H9 (cell line): ENCODE results near the gene CPO. TPM values are rescaled to one million over a fixed set of nuclear protein-coding genes. Genes with fewer than 3 reads are reported as not detected.
A peak's percentile ranks its signal among the peaks of the same experiment; 100 is the strongest.

Experiments used
- DNase-seq: peaks from one replicate; pipeline ENCODE4 v3.0.0-alpha.2; 2017
- H2AFZ ChIP-seq: one replicate; pipeline ENCODE4 v1.6.1; 2013; ENCODE audit warnings: mild to moderate bottlenecking, low read length, control low read depth, moderate library complexity
- H2AK5ac ChIP-seq: 2 replicates; pipeline ENCODE4 v1.6.1; 2013; ENCODE audit warnings: low read length, control low read depth, mixed read lengths; ENCODE audit not compliant: insufficient read length
- H2BK120ac ChIP-seq: one replicate; pipeline ENCODE4 v1.6.1; 2013; ENCODE audit warnings: low read depth, mild to moderate bottlenecking, low read length, control low read depth, inconsistent platforms; ENCODE audit not compliant: poor library complexity, severe bottlenecking
- H2BK12ac ChIP-seq: 2 replicates; pipeline ENCODE4 v1.6.1; 2013; ENCODE audit warnings: low read length, control low read depth, mixed read lengths, low read depth; ENCODE audit not compliant: insufficient read length
- H2BK15ac ChIP-seq: 2 replicates; pipeline ENCODE4 v1.6.1; 2013; ENCODE audit warnings: low read depth, low read length, control low read depth
- H2BK20ac ChIP-seq: one replicate; pipeline ENCODE4 v1.6.1; 2013; ENCODE audit warnings: low read depth, mild to moderate bottlenecking, low read length, control low read depth, inconsistent platforms; ENCODE audit not compliant: poor library complexity, severe bottlenecking
- H2BK5ac ChIP-seq: 2 replicates; pipeline ENCODE4 v1.6.1; 2013; ENCODE audit warnings: low read length, control low read depth, mixed read lengths; ENCODE audit not compliant: insufficient read length
- H3K14ac ChIP-seq: 2 replicates; pipeline ENCODE4 v1.6.1; 2013; ENCODE audit warnings: low read length, control low read depth; ENCODE audit not compliant: insufficient read depth
- H3K18ac ChIP-seq: 2 replicates; pipeline ENCODE4 v1.6.1; 2013; ENCODE audit warnings: low read depth, mild to moderate bottlenecking, mixed read lengths, low read length, control low read depth; ENCODE audit not compliant: insufficient read length
- H3K23ac ChIP-seq: 2 replicates; pipeline ENCODE4 v1.6.1; 2013; ENCODE audit warnings: low read length, control low read depth, mixed read lengths, low read depth; ENCODE audit not compliant: insufficient read length
- H3K23me2 ChIP-seq: 2 replicates; pipeline ENCODE4 v1.6.1; 2013; ENCODE audit warnings: low read depth, mild to moderate bottlenecking, mixed read lengths, low read length, control low read depth; ENCODE audit not compliant: insufficient read length, poor library complexity, severe bottlenecking
- H3K27ac ChIP-seq: 2 replicates; pipeline ENCODE4 v1.5.1; 2013; ENCODE audit warnings: low read length, control low read depth, mixed read lengths, low read depth; ENCODE audit not compliant: insufficient read length
- H3K27me3 ChIP-seq: 2 replicates; pipeline ENCODE4 v1.6.1; 2013; ENCODE audit warnings: low read length, control low read depth, inconsistent platforms; ENCODE audit not compliant: insufficient read depth
- H3K4ac ChIP-seq: 2 replicates; pipeline ENCODE4 v1.6.1; 2013; ENCODE audit warnings: low read depth, mild to moderate bottlenecking, control low read depth, inconsistent platforms, low read length, moderate library complexity
- H3K4me1 ChIP-seq: 2 replicates; pipeline ENCODE4 v1.6.1; 2013; ENCODE audit warnings: low read length, control low read depth, inconsistent platforms; ENCODE audit not compliant: insufficient read depth
- H3K4me2 ChIP-seq: 2 replicates; pipeline ENCODE4 v1.6.1; 2013; ENCODE audit warnings: low read length, control low read depth, mixed read lengths; ENCODE audit not compliant: insufficient read length, insufficient read depth
- H3K56ac ChIP-seq: 2 replicates; pipeline ENCODE4 v1.6.1; 2013; ENCODE audit warnings: low read depth, mild to moderate bottlenecking, mixed read lengths, low read length, control low read depth; ENCODE audit not compliant: insufficient read length
- H3K79me1 ChIP-seq: 2 replicates; pipeline ENCODE4 v1.6.1; 2013; ENCODE audit warnings: low read depth, mild to moderate bottlenecking, moderate library complexity, low read length, control low read depth, inconsistent platforms; ENCODE audit not compliant: insufficient read depth, poor library complexity, severe bottlenecking
- H3K79me2 ChIP-seq: 2 replicates; pipeline ENCODE4 v1.6.1; 2013; ENCODE audit warnings: low read length, control low read depth, inconsistent platforms; ENCODE audit not compliant: insufficient read depth
- H3K9ac ChIP-seq: 2 replicates; pipeline ENCODE4 v1.6.1; 2013; ENCODE audit warnings: low read length, control low read depth, mixed read lengths; ENCODE audit not compliant: insufficient read length; ENCODE audit errors: extremely low read depth
- H3K9me3 ChIP-seq: one replicate; pipeline ENCODE4 v1.6.1; 2013; ENCODE audit warnings: low read depth, low read length, inconsistent platforms; ENCODE audit not compliant: control insufficient read depth
- H3T11ph ChIP-seq: one replicate; pipeline ENCODE4 v1.6.1; 2013; ENCODE audit warnings: mild to moderate bottlenecking, low read length, control low read depth, inconsistent platforms
- H4K20me1 ChIP-seq: one replicate; pipeline ENCODE4 v1.6.1; 2013; ENCODE audit not compliant: control insufficient read depth, insufficient read length, insufficient read depth
- H4K5ac ChIP-seq: 2 replicates; pipeline ENCODE4 v1.6.1; 2013; ENCODE audit warnings: low read depth, mild to moderate bottlenecking, mixed read lengths, low read length, control low read depth; ENCODE audit not compliant: insufficient read length
- H4K8ac ChIP-seq: replicated peaks from 2 replicates; pipeline ENCODE4 v1.6.1; 2013; ENCODE audit warnings: low read length, control low read depth, mixed read lengths, low read depth; ENCODE audit not compliant: insufficient read length
- H4K91ac ChIP-seq: 2 replicates; pipeline ENCODE4 v1.6.1; 2013; ENCODE audit warnings: low read depth, mild to moderate bottlenecking, moderate library complexity, mixed read lengths, low read length, control low read depth; ENCODE audit not compliant: insufficient read length
- H3K27ac Mint-ChIP-seq, 3 experiments: 2 replicates in 2 of 3; 3 replicates in 1 of 3; pipeline ENCODE4 v1.8.0; 2020 to 2021; ENCODE audit warnings: mixed read lengths in 3 of 3, mild to moderate bottlenecking in 1 of 3, moderate library complexity in 1 of 3
- H3K27me3 Mint-ChIP-seq: 2 replicates; pipeline ENCODE4 v1.8.0; 2021; ENCODE audit warnings: low read depth, mild to moderate bottlenecking, moderate library complexity, mixed read lengths
- H3K36me3 Mint-ChIP-seq, 3 experiments: 2 replicates in 2 of 3; 3 replicates in 1 of 3; pipeline ENCODE4 v1.8.0; 2020 to 2021; ENCODE audit warnings: low read depth in 3 of 3, mixed read lengths in 3 of 3; ENCODE audit not compliant: insufficient read depth in 1 of 3
- H3K4me1 Mint-ChIP-seq, 2 experiments: 2 replicates each; pipeline ENCODE4 v1.8.0; 2020; ENCODE audit warnings: mixed read lengths in 2 of 2
- H3K4me3 Mint-ChIP-seq, 2 experiments: 2 replicates in 1 of 2; 3 replicates in 1 of 2; pipeline ENCODE4 v1.8.0; 2020 to 2021; ENCODE audit warnings: mild to moderate bottlenecking in 2 of 2, mixed read lengths in 2 of 2, moderate library complexity in 1 of 2
- H3K9me3 Mint-ChIP-seq, 2 experiments: 2 replicates in 1 of 2; 3 replicates in 1 of 2; pipeline ENCODE4 v1.8.0; 2020; ENCODE audit warnings: mild to moderate bottlenecking in 2 of 2, mixed read lengths in 2 of 2, moderate library complexity in 1 of 2
- WGBS: extraction: QIAGEN DNeasy Blood & Tissue Kit; methylation state at CpG from one replicate; pipeline ENCODE4 v1.1.7; 2013; ENCODE audit warnings: missing lambda C conversion rate, low lambda C conversion rate, mixed read lengths; ENCODE audit not compliant: insufficient read length; ENCODE audit errors: extremely low coverage; 5-methylcytosine and 5-hydroxymethylcytosine counted together
- total RNA-seq: library from RNA; stranded (reverse); gene quantifications from 2 replicates; pipeline ENCODE4 v1.2.1, GENCODE V29; 2021
- TF ChIP-seq, protein P1 (sequence below): fragments of 200-600 bp; sonication (generic); conservative IDR thresholded peaks from 3 replicates; pipeline ENCODE4 v1.8.0; 2021; ENCODE audit warnings: antibody characterized with exemption, mild to moderate bottlenecking

Gene CPO
- total RNA-seq, 1 experiment from 2014 or later, result 0.68 TPM

DNA sequence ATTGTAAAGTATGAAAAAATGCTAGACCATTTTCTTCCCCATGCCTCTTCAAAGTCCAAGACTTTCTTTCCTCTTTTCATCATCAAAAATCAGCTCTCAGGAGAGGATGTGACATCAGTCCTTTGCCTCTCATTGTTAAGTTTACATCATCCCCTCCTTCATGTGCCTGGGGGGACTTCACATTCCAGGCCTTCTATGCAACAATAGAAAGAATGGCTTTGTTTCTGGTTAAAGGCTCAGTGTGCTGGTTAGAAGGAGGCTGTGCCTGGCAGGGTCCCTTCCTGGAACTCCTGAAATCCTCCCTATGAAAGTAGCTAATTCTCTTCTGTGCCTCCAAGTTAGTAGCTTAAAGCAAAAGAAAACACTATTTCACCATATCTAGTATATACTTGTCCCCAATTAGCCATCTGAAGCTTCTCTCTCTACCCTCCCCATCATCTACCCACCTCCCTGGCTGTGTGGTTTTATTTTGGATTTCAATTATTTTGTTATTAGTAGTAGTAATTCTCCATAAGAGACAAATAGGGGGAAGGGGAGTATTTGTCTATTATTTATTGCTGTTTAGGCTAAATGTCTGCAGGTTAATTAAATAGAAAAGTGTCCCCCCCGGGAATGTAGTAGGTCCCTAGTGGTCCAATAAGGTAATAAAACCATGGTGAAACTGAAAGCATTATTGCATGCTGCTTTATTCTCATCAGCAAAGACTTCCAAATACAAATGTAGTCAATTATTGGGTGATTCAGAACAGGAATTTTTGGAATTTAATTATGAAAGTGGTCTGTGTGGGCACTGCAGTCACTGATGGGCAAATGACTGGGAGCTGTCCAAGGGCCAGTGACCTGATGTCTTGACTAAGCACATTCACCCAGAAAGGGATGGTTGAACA, 69.0 kb downstream of the CPO start:
- Histone ChIP-seq H3K27ac (peak overlapping the region; percentile 90), H2BK20ac (peak overlapping the region; percentile 65), H3K14ac (peak overlapping the region; percentile 76; the same call in 1 of the 2 replicates), H3K9me3 (no peaks in the 10 kb centered on the region), H2AFZ (no peak overlapping the region), H4K20me1 (no peaks in the 10 kb centered on the region), H3K4me2 (no peak overlapping the region), H3K4me1 (peaks cover 11% of the 10 kb centered on the region; the same call in 1 of the 2 replicates), H2BK12ac (no peak overlapping the region), H2AK5ac (peak overlapping the region; percentile 16), H4K5ac (no peak overlapping the region), H4K91ac (no peak overlapping the region), H3K18ac (peak overlapping the region; percentile 79), H3K4ac (no peak overlapping the region; the same call in 1 of the 2 replicates), H4K8ac (no peak overlapping the region), H2BK15ac (no peak overlapping the region), H2BK5ac (no peak overlapping the region), H3K79me2 (no peaks in the 10 kb centered on the region), H2BK120ac (peak overlapping the region; percentile 86), H3T11ph (peak overlapping the region; percentile 86), H3K79me1 (no peaks in the 10 kb centered on the region), H3K9ac (no peak overlapping the region), H3K23ac (no peak overlapping the region), H3K23me2 (no peaks in the 10 kb centered on the region), H3K56ac (no peak overlapping the region), H3K27me3 (no peaks in the 10 kb centered on the region)
- DNase-seq, result peak; percentile 72
- no peak overlapping the region for H3K4me3 Mint-ChIP-seq
- peaks cover 38 to 46% of the 10 kb centered on the region in 2 experiments for H3K4me1 Mint-ChIP-seq
- H3K27me3 Mint-ChIP-seq, result no peaks in the 10 kb centered on the region
- TF ChIP-seq, protein P1, sequence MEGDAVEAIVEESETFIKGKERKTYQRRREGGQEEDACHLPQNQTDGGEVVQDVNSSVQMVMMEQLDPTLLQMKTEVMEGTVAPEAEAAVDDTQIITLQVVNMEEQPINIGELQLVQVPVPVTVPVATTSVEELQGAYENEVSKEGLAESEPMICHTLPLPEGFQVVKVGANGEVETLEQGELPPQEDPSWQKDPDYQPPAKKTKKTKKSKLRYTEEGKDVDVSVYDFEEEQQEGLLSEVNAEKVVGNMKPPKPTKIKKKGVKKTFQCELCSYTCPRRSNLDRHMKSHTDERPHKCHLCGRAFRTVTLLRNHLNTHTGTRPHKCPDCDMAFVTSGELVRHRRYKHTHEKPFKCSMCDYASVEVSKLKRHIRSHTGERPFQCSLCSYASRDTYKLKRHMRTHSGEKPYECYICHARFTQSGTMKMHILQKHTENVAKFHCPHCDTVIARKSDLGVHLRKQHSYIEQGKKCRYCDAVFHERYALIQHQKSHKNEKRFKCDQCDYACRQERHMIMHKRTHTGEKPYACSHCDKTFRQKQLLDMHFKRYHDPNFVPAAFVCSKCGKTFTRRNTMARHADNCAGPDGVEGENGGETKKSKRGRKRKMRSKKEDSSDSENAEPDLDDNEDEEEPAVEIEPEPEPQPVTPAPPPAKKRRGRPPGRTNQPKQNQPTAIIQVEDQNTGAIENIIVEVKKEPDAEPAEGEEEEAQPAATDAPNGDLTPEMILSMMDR, result peak; percentile 72
- H3K27ac Mint-ChIP-seq, result peak overlapping the region; percentile 3 to 94 (median 78)
- peaks cover 4 to 13% of the 10 kb centered on the region in 2 experiments; a peak in 4 of 5 replicates for H3K9me3 Mint-ChIP-seq
- peaks cover 4 to 7% (median 5%) of the 10 kb centered on the region in 3 experiments; a peak in 5 of 7 replicates for H3K36me3 Mint-ChIP-seq
- WGBS, result no CpG with 5 or more reads among the region's 1 CpG
